Measurements from ENCODE around the gene IL12RB1. TPM values are rescaled to one million over a fixed set of nuclear protein-coding genes. Genes with fewer than 3 reads are reported as not detected.

IL12RB1 gene
- total and polyA plus RNA-seq, 2 of the 13 experiments (the other 11 are each of a cell fraction or from before 2014, with no cell fraction given) = 0.03 to 0.04 TPM

GRCh38 chr19:18135712-18136584 lies 49.2 kb upstream of the IL12RB1 start (continued):
- TF ChIP-seq KIAA2018 (CRISPR knock-in tag; IDR thresholded peaks at IDR 0.05; ENCODE audit: borderline replicate concordance) (no peak), PHF21A (CRISPR knock-in tag; IDR thresholded peaks at IDR 0.05) (peak; percentile 85), GLMP (CRISPR knock-in tag; IDR thresholded peaks at IDR 0.05; ENCODE audit: borderline replicate concordance) (no peak), ZNF724P (CRISPR knock-in tag; IDR thresholded peaks at IDR 0.05; ENCODE audit: borderline replicate concordance) (no peak), LRRFIP1 (CRISPR knock-in tag; conservative IDR thresholded peaks at IDR 0.05) (no peak), KAT7 (CRISPR knock-in tag; IDR thresholded peaks at IDR 0.05; ENCODE audit: borderline replicate concordance) (no peak), SIN3B (IDR thresholded peaks at IDR 0.05; ENCODE audit: low read length) (no peak), ELF1 (CRISPR knock-in tag; IDR thresholded peaks at IDR 0.05) (no peak), SMAD1 (CRISPR knock-in tag; IDR thresholded peaks at IDR 0.05; ENCODE audit: borderline replicate concordance, low read depth) (no peak), ZSCAN20 (CRISPR knock-in tag; IDR thresholded peaks at IDR 0.05; ENCODE audit: borderline replicate concordance) (0 out of 2 replicates have a peak, but pooled peaks have one; percentile 37), PHF5A (CRISPR knock-in tag; IDR thresholded peaks at IDR 0.05; ENCODE audit: low read depth, unreplicated experiment) (no peak), ZBTB38 (CRISPR knock-in tag; IDR thresholded peaks at IDR 0.05) (no peak)
- TF ChIP-seq, protein P1, sequence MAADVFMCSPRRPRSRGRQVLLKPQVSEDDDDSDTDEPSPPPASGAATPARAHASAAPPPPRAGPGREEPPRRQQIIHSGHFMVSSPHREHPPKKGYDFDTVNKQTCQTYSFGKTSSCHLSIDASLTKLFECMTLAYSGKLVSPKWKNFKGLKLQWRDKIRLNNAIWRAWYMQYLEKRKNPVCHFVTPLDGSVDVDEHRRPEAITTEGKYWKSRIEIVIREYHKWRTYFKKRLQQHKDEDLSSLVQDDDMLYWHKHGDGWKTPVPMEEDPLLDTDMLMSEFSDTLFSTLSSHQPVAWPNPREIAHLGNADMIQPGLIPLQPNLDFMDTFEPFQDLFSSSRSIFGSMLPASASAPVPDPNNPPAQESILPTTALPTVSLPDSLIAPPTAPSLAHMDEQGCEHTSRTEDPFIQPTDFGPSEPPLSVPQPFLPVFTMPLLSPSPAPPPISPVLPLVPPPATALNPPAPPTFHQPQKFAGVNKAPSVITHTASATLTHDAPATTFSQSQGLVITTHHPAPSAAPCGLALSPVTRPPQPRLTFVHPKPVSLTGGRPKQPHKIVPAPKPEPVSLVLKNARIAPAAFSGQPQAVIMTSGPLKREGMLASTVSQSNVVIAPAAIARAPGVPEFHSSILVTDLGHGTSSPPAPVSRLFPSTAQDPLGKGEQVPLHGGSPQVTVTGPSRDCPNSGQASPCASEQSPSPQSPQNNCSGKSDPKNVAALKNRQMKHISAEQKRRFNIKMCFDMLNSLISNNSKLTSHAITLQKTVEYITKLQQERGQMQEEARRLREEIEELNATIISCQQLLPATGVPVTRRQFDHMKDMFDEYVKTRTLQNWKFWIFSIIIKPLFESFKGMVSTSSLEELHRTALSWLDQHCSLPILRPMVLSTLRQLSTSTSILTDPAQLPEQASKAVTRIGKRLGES (CRISPR knock-in tag; IDR thresholded peaks at IDR 0.05; ENCODE audit: borderline replicate concordance) = peak; percentile 97
